ENCODE results near the gene IL23R.

- no peak for TF ChIP-seq POLR2A (IDR thresholded peaks at IDR 0.05)
- TF ChIP-seq CTCF (IDR thresholded peaks at IDR 0.05) = no peak
- TF ChIP-seq EP300 (IDR thresholded peaks at IDR 0.05) = no peak
Observed at GRCh38 chr1:67159233-67159632, 7.0 kb upstream of the IL23R start.
